Measurements from ENCODE around the gene SUMO4. TPM values are rescaled to one million over a fixed set of nuclear protein-coding genes. Genes with fewer than 3 reads are reported as not detected.

SUMO4 gene
- total and polyA plus RNA-seq, 9 of the 15 experiments (the other 6 are each of a cell fraction or from before 2014, with no cell fraction given) = 0.20 to 1.9 (median 0.50) TPM; not detected in 2

DNA sequence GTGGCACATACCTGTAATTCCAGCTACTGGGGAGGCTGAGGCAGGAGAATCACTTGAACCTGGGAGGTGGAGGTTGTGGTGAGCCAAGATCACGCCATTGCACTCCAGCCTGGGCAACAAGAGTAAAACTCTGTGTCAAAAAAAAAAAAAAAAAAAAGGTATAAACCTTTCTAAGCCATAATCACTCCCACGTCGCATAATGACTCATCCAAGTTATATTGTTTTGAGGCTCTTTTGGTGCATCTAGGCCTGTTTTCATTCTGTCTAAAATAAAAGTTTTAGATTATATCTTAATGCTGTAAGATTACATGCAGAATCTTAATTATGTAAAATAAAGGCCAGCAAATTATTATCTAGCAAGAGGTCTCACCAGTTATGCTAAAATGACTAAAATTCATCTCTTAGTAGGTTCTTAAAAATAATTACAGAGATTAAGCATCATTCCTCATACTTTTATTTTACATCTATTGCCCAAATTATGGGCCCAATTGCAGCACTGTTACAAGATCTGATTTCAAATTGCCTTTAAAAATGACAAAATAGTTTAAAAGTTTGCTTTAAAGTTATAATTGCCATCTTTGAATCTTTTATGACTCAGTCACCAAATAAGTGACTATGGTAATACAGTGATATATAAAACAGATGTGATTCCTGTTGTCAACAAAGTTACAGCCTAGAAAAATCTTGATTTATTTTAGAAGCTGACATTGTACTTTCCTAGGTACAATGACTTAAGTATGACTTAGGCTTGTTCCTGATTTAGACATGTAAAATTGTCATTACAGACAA lies 10.4 kb upstream of the SUMO4 start:
- no peaks in the 10 kb centered on the region for H3K9me3 ChIP-seq (replicated peaks; ENCODE audit: control insufficient read depth, insufficient read depth, low read depth, low read length)
- H3K36me3 ChIP-seq (ENCODE audit: control insufficient read depth, insufficient read depth, low read length) = no peaks in the 10 kb centered on the region
- BruUV-seq (replicated peaks) = no TSS peak
- no peak overlapping the region for H2AFZ ChIP-seq (ENCODE audit: low read depth, low read length)
- H4K20me1 ChIP-seq (replicated peaks; ENCODE audit: control insufficient read depth, insufficient read depth, low read length) = no peaks in the 10 kb centered on the region
- no peak overlapping the region for H3K27ac ChIP-seq (ENCODE audit: extremely low read depth, low read depth, low read length)
- peaks cover 2% of the 10 kb centered on the region; the same call in 1 of the 3 replicates for H3K79me2 ChIP-seq (ENCODE audit: control insufficient read depth, insufficient read depth, low read length)
- no peak for FAIRE-seq
- 76% methylated on average over 3 of the region's 3 CpGs for WGBS (ENCODE audit: insufficient coverage, low coverage, missing lambda C conversion rate)
- no peaks in the 10 kb centered on the region for H3K9me1 ChIP-seq (ENCODE audit: control insufficient read depth, insufficient read depth, low read length)
- H3K9ac ChIP-seq (ENCODE audit: insufficient read depth in 1 of 2, low read depth in 2 of 2, low read length in 2 of 2) = no peak overlapping the region
- TF ChIP-seq ZNF764 (CRISPR knock-in tag; IDR thresholded peaks at IDR 0.05; ENCODE audit: low read depth) = no peak
- no peak for TF ChIP-seq NFATC3 (IDR thresholded peaks at IDR 0.05)
- TF ChIP-seq HSF4 (CRISPR knock-in tag; IDR thresholded peaks at IDR 0.05; ENCODE audit: borderline replicate concordance) = no peak
- TF ChIP-seq, protein P1, sequence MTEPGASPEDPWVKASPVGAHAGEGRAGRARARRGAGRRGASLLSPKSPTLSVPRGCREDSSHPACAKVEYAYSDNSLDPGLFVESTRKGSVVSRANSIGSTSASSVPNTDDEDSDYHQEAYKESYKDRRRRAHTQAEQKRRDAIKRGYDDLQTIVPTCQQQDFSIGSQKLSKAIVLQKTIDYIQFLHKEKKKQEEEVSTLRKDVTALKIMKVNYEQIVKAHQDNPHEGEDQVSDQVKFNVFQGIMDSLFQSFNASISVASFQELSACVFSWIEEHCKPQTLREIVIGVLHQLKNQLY (CRISPR knock-in tag; conservative IDR thresholded peaks at IDR 0.05) = no peak
- TF ChIP-seq, protein P2, sequence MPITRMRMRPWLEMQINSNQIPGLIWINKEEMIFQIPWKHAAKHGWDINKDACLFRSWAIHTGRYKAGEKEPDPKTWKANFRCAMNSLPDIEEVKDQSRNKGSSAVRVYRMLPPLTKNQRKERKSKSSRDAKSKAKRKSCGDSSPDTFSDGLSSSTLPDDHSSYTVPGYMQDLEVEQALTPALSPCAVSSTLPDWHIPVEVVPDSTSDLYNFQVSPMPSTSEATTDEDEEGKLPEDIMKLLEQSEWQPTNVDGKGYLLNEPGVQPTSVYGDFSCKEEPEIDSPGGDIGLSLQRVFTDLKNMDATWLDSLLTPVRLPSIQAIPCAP (CRISPR knock-in tag; IDR thresholded peaks at IDR 0.05; ENCODE audit: borderline replicate concordance) = no peak
- TF ChIP-seq TRIM28 (IDR thresholded peaks at IDR 0.05) = no peak
- TF ChIP-seq, protein P3, sequence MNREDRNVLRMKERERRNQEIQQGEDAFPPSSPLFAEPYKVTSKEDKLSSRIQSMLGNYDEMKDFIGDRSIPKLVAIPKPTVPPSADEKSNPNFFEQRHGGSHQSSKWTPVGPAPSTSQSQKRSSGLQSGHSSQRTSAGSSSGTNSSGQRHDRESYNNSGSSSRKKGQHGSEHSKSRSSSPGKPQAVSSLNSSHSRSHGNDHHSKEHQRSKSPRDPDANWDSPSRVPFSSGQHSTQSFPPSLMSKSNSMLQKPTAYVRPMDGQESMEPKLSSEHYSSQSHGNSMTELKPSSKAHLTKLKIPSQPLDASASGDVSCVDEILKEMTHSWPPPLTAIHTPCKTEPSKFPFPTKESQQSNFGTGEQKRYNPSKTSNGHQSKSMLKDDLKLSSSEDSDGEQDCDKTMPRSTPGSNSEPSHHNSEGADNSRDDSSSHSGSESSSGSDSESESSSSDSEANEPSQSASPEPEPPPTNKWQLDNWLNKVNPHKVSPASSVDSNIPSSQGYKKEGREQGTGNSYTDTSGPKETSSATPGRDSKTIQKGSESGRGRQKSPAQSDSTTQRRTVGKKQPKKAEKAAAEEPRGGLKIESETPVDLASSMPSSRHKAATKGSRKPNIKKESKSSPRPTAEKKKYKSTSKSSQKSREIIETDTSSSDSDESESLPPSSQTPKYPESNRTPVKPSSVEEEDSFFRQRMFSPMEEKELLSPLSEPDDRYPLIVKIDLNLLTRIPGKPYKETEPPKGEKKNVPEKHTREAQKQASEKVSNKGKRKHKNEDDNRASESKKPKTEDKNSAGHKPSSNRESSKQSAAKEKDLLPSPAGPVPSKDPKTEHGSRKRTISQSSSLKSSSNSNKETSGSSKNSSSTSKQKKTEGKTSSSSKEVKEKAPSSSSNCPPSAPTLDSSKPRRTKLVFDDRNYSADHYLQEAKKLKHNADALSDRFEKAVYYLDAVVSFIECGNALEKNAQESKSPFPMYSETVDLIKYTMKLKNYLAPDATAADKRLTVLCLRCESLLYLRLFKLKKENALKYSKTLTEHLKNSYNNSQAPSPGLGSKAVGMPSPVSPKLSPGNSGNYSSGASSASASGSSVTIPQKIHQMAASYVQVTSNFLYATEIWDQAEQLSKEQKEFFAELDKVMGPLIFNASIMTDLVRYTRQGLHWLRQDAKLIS (CRISPR knock-in tag; IDR thresholded peaks at IDR 0.05) = no peak
- TF ChIP-seq ZBTB9 (CRISPR knock-in tag; IDR thresholded peaks at IDR 0.05) = no peak
- no peak for TF ChIP-seq ZNF699 (CRISPR knock-in tag; IDR thresholded peaks at IDR 0.05; ENCODE audit: insufficient replicate concordance)
- TF ChIP-seq NFXL1 (CRISPR knock-in tag; IDR thresholded peaks at IDR 0.05) = no peak
- H3K27me3 ChIP-seq (ENCODE audit: control insufficient read depth in 2 of 2, insufficient read depth in 2 of 2, low read length in 2 of 2) = no peaks in the 10 kb centered on the region
- in situ Hi-C loops (cut with MboI) (no loop called here), intact Hi-C loops (cut with micrococcal nuclease) (no loop called here)
- ChIA-PET CTCF (ENCODE audit: low intra/inter-chr PET ratio) (no interaction called here), POLR2A (no interaction called here)
- no peak for ATAC-seq
- H3K4me3 ChIP-seq = no peak overlapping the region
- no peaks in the 10 kb centered on the region for H3K4me1 ChIP-seq (replicated peaks in 1 of 2; ENCODE audit: control insufficient read depth in 2 of 2, insufficient read depth in 2 of 2, low read length in 2 of 2)
- no peak for DNase-seq (ENCODE audit: extremely low read depth in 1 of 4, low spot score in 3 of 4)
- H3K4me2 ChIP-seq (ENCODE audit: insufficient read depth, low read length) = no peak overlapping the region

Data from K562 (cell line).